K562 (cell line): ENCODE results near the gene ARIH1. TPM values are rescaled to one million over a fixed set of nuclear protein-coding genes. Genes with fewer than 3 reads are reported as not detected.

Experiments used
- ATAC-seq: fragments of 200-7000 bp; cut with Tn5 transposase; 3 replicates; pipeline ENCODE4 v1.9.1; 2020; ENCODE audit warnings: moderate library complexity
- BruUV-seq: library from RNA; stranded (reverse); fragments of 400-500 nt; replicated peaks from 2 replicates; lab custom pipeline; 2021; lab: Mats Ljungman, UMichigan
- CTCF ChIA-PET: fragments of 300-600 bp; formaldehyde crosslinking; extraction: SDS; loops from one replicate; lab custom pipeline; 2021; ENCODE audit warnings: low intra/inter-chr PET ratio; lab: Yijun Ruan, JAX
- POLR2A ChIA-PET: fragments of 300-600, 350-650 bp; sonication (Branson Sonifier 250); formaldehyde crosslinking; extraction: SDS; loops from one replicate; lab custom pipeline; 2021; ENCODE audit warnings: antibody characterized with exemption, inconsistent platforms; lab: Yijun Ruan, JAX
- DNase-seq, 4 experiments: peaks; one replicate each; pipeline versions ENCODE4 v3.0.0 to v3.0.0-alpha.2; 2011 to 2018; ENCODE audit warnings: low spot score in 3 of 4, mixed read lengths in 3 of 4; ENCODE audit errors: extremely low read depth in 1 of 4
- FAIRE-seq: peaks from 2 replicates; lab custom pipeline; 2011; peaks lifted over from hg19 to GRCh38; lab: Jason Lieb, UNC
- H2AFZ ChIP-seq: 2 replicates; pipeline ENCODE4 v1.6.0; 2011; ENCODE audit warnings: low read depth, low read length, control low read depth, inconsistent platforms
- H3K27ac ChIP-seq: fragments of 200-600 bp; 3 replicates; pipeline ENCODE4 v1.8.0; 2011; ENCODE audit warnings: low read depth, mild to moderate bottlenecking, control low read depth, inconsistent platforms, low read length, moderate library complexity, mixed read lengths; ENCODE audit errors: extremely low read depth
- H3K27me3 ChIP-seq, 2 experiments: fragments of 300-600 bp in 1 of 2; 2 replicates in 1 of 2; 3 replicates in 1 of 2; pipeline versions ENCODE4 v1.6.0 to v1.8.0; 2011; ENCODE audit warnings: inconsistent platforms in 2 of 2, low read length in 2 of 2, mild to moderate bottlenecking in 1 of 2, mixed read lengths in 1 of 2, moderate library complexity in 1 of 2; ENCODE audit not compliant: control insufficient read depth in 2 of 2, insufficient read depth in 2 of 2
- H3K36me3 ChIP-seq: fragments of 300-600 bp; 3 replicates; pipeline ENCODE4 v1.8.0; 2011; ENCODE audit warnings: mild to moderate bottlenecking, low read length, inconsistent platforms; ENCODE audit not compliant: control insufficient read depth, insufficient read depth
- H3K4me1 ChIP-seq, 2 experiments: fragments of 200-600 bp in 1 of 2; replicated peaks in 1 of 2; 2 replicates in 1 of 2; 3 replicates in 1 of 2; pipeline versions ENCODE4 v1.5.1 to v1.8.0; 2011; ENCODE audit warnings: inconsistent platforms in 2 of 2, low read length in 2 of 2, mild to moderate bottlenecking in 1 of 2, mixed read lengths in 1 of 2, moderate library complexity in 1 of 2; ENCODE audit not compliant: control insufficient read depth in 2 of 2, insufficient read depth in 2 of 2
- H3K4me2 ChIP-seq: 2 replicates; pipeline ENCODE4 v1.6.1; 2011; ENCODE audit warnings: low read length, control low read depth, inconsistent platforms, mixed read lengths; ENCODE audit not compliant: insufficient read depth
- H3K4me3 ChIP-seq: fragments of 200-600 bp; sonication (generic), shearing (Covaris generic); 2 replicates; pipeline ENCODE4 v1.5.1; 2016; ENCODE audit warnings: control low read depth, inconsistent platforms
- H3K79me2 ChIP-seq: fragments of 200-600 bp; 3 replicates; pipeline ENCODE4 v1.8.0; 2011; ENCODE audit warnings: low read length, inconsistent platforms; ENCODE audit not compliant: control insufficient read depth, insufficient read depth
- H3K9ac ChIP-seq, 2 experiments: 2 replicates each; pipeline versions ENCODE4 v1.6.0 to v1.6.1; 2011; ENCODE audit warnings: low read depth in 2 of 2, low read length in 2 of 2, control low read depth in 1 of 2, inconsistent platforms in 1 of 2, mild to moderate bottlenecking in 1 of 2, mixed read lengths in 1 of 2; ENCODE audit not compliant: insufficient read depth in 1 of 2
- H3K9me1 ChIP-seq: one replicate; pipeline ENCODE4 v1.6.0; 2011; ENCODE audit warnings: inconsistent platforms, mild to moderate bottlenecking, low read length, moderate library complexity; ENCODE audit not compliant: control insufficient read depth, insufficient read depth
- H3K9me3 ChIP-seq: replicated peaks from 2 replicates; pipeline ENCODE4 v1.5.1; 2011; ENCODE audit warnings: low read depth, low read length, inconsistent platforms; ENCODE audit not compliant: control insufficient read depth, insufficient read depth
- H4K20me1 ChIP-seq: replicated peaks from 2 replicates; pipeline ENCODE4 v1.6.1; 2011; ENCODE audit warnings: low read length, inconsistent platforms, mixed read lengths; ENCODE audit not compliant: control insufficient read depth, insufficient read depth
- ARID4B ChIP-seq: sonication (generic); formaldehyde crosslinking; IDR thresholded peaks from 2 replicates; pipeline ENCODE4 v1.8.0; 2022; ENCODE audit warnings: mild to moderate bottlenecking, missing genetic modification reagents
- ASH1L ChIP-seq: fragments of 450-650 bp; IDR thresholded peaks from 2 replicates; pipeline ENCODE4 v1.6.1; 2018; ENCODE audit warnings: borderline replicate concordance, mild to moderate bottlenecking, low read depth; ENCODE audit not compliant: partially characterized antibody
- E2F4 ChIP-seq: sonication (generic); formaldehyde crosslinking; IDR thresholded peaks from 2 replicates; pipeline ENCODE4 v1.8.0; 2022; ENCODE audit warnings: mild to moderate bottlenecking, low read depth, missing genetic modification reagents
- GMEB1 ChIP-seq: fragments of 250-450 bp; sonication (Bioruptor Pico); IDR thresholded peaks from 2 replicates; pipeline ENCODE4 v1.4.0; 2020; ENCODE audit warnings: mild to moderate bottlenecking
- KLF10 ChIP-seq: fragments of 250-450 bp; sonication (Bioruptor Pico); IDR thresholded peaks from 2 replicates; pipeline ENCODE4 v1.6.1; 2021; ENCODE audit warnings: matching md5 sums
- NONO ChIP-seq, 2 experiments: fragments of 200-400 bp in 1 of 2; fragments of 450-650 bp in 1 of 2; formaldehyde crosslinking in 1 of 2; IDR thresholded peaks; 2 replicates each; pipeline ENCODE4 v1.6.1; 2017; ENCODE audit warnings: low read depth in 2 of 2, mild to moderate bottlenecking in 2 of 2, moderate library complexity in 2 of 2, low read length in 1 of 2
- VEZF1 ChIP-seq: fragments of 200-800 bp; sonication (Bioruptor generic); IDR thresholded peaks from 2 replicates; pipeline ENCODE4 v1.6.1; 2017; ENCODE audit warnings: missing genetic modification characterization, missing compliant biosample characterization
- ZBED1 ChIP-seq: IDR thresholded peaks from 2 replicates; pipeline ENCODE4 v1.6.1; 2014
- ZC3H4 ChIP-seq: sonication (generic); formaldehyde crosslinking; IDR thresholded peaks from 2 replicates; pipeline ENCODE4 v1.9.0; 2021; ENCODE audit warnings: missing genetic modification reagents, borderline replicate concordance
- ZKSCAN8 ChIP-seq: fragments of 200-800 bp; sonication (Bioruptor generic); IDR thresholded peaks from 2 replicates; pipeline ENCODE4 v1.6.1; 2016; ENCODE audit warnings: missing genetic modification characterization, missing compliant biosample characterization
- whole genome bisulfite sequencing: fragments of 100-300 bp; shearing (Covaris generic); methylation state at CpG from one replicate; pipeline ENCODE4 v1.1.6; 2016; ENCODE audit warnings: low coverage, mixed read lengths; ENCODE audit not compliant: insufficient coverage; ENCODE audit errors: missing lambda C conversion rate; 5-methylcytosine and 5-hydroxymethylcytosine counted together
- in situ Hi-C: fragments of 300-500 bp; cut with MboI; formaldehyde crosslinking; loops from 4 replicates; pipeline ENCODE4 v1.15.0; 2018; ENCODE audit warnings: inconsistent platforms, mixed read lengths
- intact Hi-C: fragments of 100-400 bp; cut with micrococcal nuclease; formaldehyde crosslinking; loops from 2 replicates; pipeline ENCODE4 v1.14.2; 2022
- polyA plus RNA-seq, 8 experiments: library from polyadenylated mRNA; depleted of rRNA in 4 of 8; stranded (reverse) in 5 of 8; unstranded in 3 of 8; fragments of >200 nt; fragmentation: Nextera tagmentation in 2 of 8; fragmentation: Illumina TruSeq in 1 of 8; extraction: Ambion mirVana in 2 of 8; extraction: Trizol in 1 of 8; gene quantifications; 2 replicates each; pipeline versions ENCODE4 v1.2.1 to v1.2.3, GENCODE V29; 2011 to 2014; ENCODE audit warnings: inconsistent platforms in 1 of 8, missing spikeins in 1 of 8
- total RNA-seq, 7 experiments: library from RNA; depleted of rRNA in 6 of 7; stranded (reverse); fragments of >200 nt in 6 of 7; fragmentation: Illumina TruSeq in 2 of 7; extraction: Trizol in 2 of 7; gene quantifications; 2 replicates each; pipeline versions ENCODE4 v1.2.1 to v1.2.3, GENCODE V29; 2011 to 2021; ENCODE audit warnings: low replicate concordance in 1 of 7

Gene ARIH1
- total and polyA plus RNA-seq, 9 of the 15 experiments (the other 6 are each of a cell fraction or from before 2014, with no cell fraction given), result 17.7 to 125 (median 31.4) TPM

- Histone ChIP-seq H3K9me3 (no peaks in the 10 kb centered on the region), H3K4me3 (peak overlapping the region; percentile 76), H3K79me2 (peaks cover 53% of the 10 kb centered on the region), H3K27ac (peak overlapping the region; percentile 96), H2AFZ (peak overlapping the region; percentile 85), H4K20me1 (peaks cover 8% of the 10 kb centered on the region), H3K4me1 (peaks cover 7 to 15% of the 10 kb centered on the region in 2 experiments; a peak in 4 of 5 replicates), H3K36me3 (peaks cover 28% of the 10 kb centered on the region; the same call in 2 of the 3 replicates), H3K9me1 (no peaks in the 10 kb centered on the region), H3K9ac (peak overlapping the region; percentile 94 to 99; a peak in 3 of 4 replicates), H3K27me3 (no peaks in the 10 kb centered on the region), H3K4me2 (peak overlapping the region; percentile 93)
- CTCF ChIA-PET, result no interaction called here
- intact Hi-C loops, result loop anchor here (10.0 kb wide), 2 partner anchors 120 to 240 kb away; partner anchors contain the start of gene PKM
- DNase-seq (peak in 2 of 4 experiments; percentile 13 to 39), ATAC-seq (peak; percentile 57), FAIRE-seq (no peak)
- POLR2A ChIA-PET, result interaction anchor here (0.6 to 1.4 kb wide), 3 partner anchors 8 to 25 kb away, joined by 3 to 7 read pairs (median 6); no protein-coding TSS in a partner anchor
- in situ Hi-C loops, result no loop called here
- under 1% methylated on average over 23 of the region's 67 CpGs for WGBS
- BruUV-seq, result no TSS peak
- TF ChIP-seq NONO (IDR thresholded peaks at IDR 0.05; ENCODE audit: low read depth in 2 of 2, low read length in 1 of 2) (0 out of 4 replicates have a peak, but pooled peaks of 1 of the 2 experiments have one; percentile 14), ASH1L (no peak), ZKSCAN8 (no peak), ZBED1 (no peak), VEZF1 (CRISPR knock-in tag) (peak; percentile 10; the same call in 1 of the 2 replicates), GMEB1 (CRISPR knock-in tag) (no peak), ARID4B (CRISPR knock-in tag) (0 out of 2 replicates have a peak, but pooled peaks have one; percentile 29), KLF10 (no peak), E2F4 (CRISPR knock-in tag) (no peak), ZC3H4 (CRISPR knock-in tag) (peak; percentile 86; the same call in 1 of the 2 replicates)
Measured at GRCh38 chr15:72474466-72474911, 359 bp downstream of the ARIH1 start.
